Lung (tissue), 12 donors: Measurements from ENCODE around the gene IFT122. TPM values are rescaled to one million over a fixed set of nuclear protein-coding genes. Genes with fewer than 3 reads are reported as not detected.
"Not testable (repeated sequence)": the region's sequence is repeated elsewhere in the genome, so short reads cannot be mapped to it uniquely, and the experiment has no call there.

ENCODE experiments used
- ATAC-seq: fragments of 200-7000 bp; cut with Tn5 transposase; one replicate; pipeline ENCODE4 v1.9.1; 2020; ENCODE audit warnings: moderate number of reproducible peaks; ENCODE audit not compliant: insufficient read depth, low FRiP score
- DNase-seq, 3 donors: peaks; one replicate each; pipeline ENCODE4 v3.0.0-alpha.2; 2013 to 2017
- H3K27ac ChIP-seq, 2 donors: one replicate each; pipeline ENCODE4 v1.5.1; 2013; ENCODE audit warnings: mild to moderate bottlenecking in 2 of 2, moderate library complexity in 2 of 2, control low read depth in 1 of 2, inconsistent platforms in 1 of 2, low read depth in 1 of 2, low read length in 1 of 2
- H3K27me3 ChIP-seq, 3 donors: one replicate each; pipeline ENCODE4 v1.5.1; 2013; ENCODE audit warnings: low read length in 2 of 3; ENCODE audit not compliant: control insufficient read depth in 3 of 3, insufficient read depth in 3 of 3
- H3K36me3 ChIP-seq, 4 donors: one replicate each; pipeline ENCODE4 v1.5.1; 2013; ENCODE audit warnings: low read length in 4 of 4, mild to moderate bottlenecking in 1 of 4, moderate library complexity in 1 of 4; ENCODE audit not compliant: control insufficient read depth in 4 of 4, insufficient read depth in 4 of 4
- H3K4me1 ChIP-seq, 5 donors: one replicate each; pipeline ENCODE4 v1.5.1; 2013; ENCODE audit warnings: low read length in 5 of 5, mild to moderate bottlenecking in 2 of 5, moderate library complexity in 1 of 5; ENCODE audit not compliant: control insufficient read depth in 5 of 5, insufficient read depth in 5 of 5
- H3K4me3 ChIP-seq: one replicate; pipeline ENCODE4 v1.5.1; 2013; ENCODE audit warnings: mild to moderate bottlenecking, control low read depth, moderate library complexity
- H3K9ac ChIP-seq, 2 donors: one replicate each; pipeline ENCODE4 v1.5.1; 2013; ENCODE audit warnings: low read length in 2 of 2, control low read depth in 1 of 2; ENCODE audit not compliant: insufficient read depth in 1 of 2
- H3K9me3 ChIP-seq, 4 donors: one replicate each; pipeline ENCODE4 v1.5.1; 2013; ENCODE audit warnings: low read length in 3 of 4, mild to moderate bottlenecking in 1 of 4, moderate library complexity in 1 of 4; ENCODE audit not compliant: control insufficient read depth in 4 of 4, insufficient read depth in 3 of 4
- CTCF ChIP-seq: IDR thresholded peaks from 2 replicates; pipeline ENCODE4 v1.5.1; 2012; ENCODE audit warnings: mild to moderate bottlenecking; ENCODE audit errors: control extremely low read depth, extremely low read depth
- WGBS, 2 donors: extraction: QIAGEN DNeasy Blood & Tissue Kit; methylation state at CpG; one replicate each; pipeline ENCODE4 v1.1.7; 2013; 5-methylcytosine and 5-hydroxymethylcytosine counted together
- polyA plus RNA-seq, 2 donors: library from polyadenylated mRNA; stranded (reverse); fragments of 200-250 nt; gene quantifications; one replicate each; pipeline ENCODE4 v1.2.1, GENCODE V29; 2013
- total RNA-seq, 2 donors: library from RNA; depleted of rRNA in 1 of 2; stranded (reverse); fragments of >200 nt in 1 of 2; gene quantifications; one replicate each; pipeline ENCODE4 v1.2.1, GENCODE V29; 2014 to 2021
- donor health status: control.
- donor health status: control.
- donor health status: Bipolar disorder and iron deficiency.
- donor health status: healthy.
- donor health status: DM: yes; HTN: yes; CAD: no.

Gene IFT122
- total and polyA plus RNA-seq, 4 donors, result 11.0 to 65.7 (median 31.7) TPM

- peaks cover 0 to 41% (median 4%) of the 10 kb centered on the region in 4 donors for H3K36me3 ChIP-seq
- no peak for TF ChIP-seq CTCF
- peaks cover 0 to 19% (median 1%) of the 10 kb centered on the region in 5 donors for H3K4me1 ChIP-seq
- WGBS, 2 donors, result 96 to 97% methylated on average over 9 of the region's 9 CpGs
- ATAC-seq (no peak), DNase-seq (no peak)
- peaks cover 0 to 4% (median 0%) of the 10 kb centered on the region in 3 donors for H3K27me3 ChIP-seq
- no peak overlapping the region for H3K9ac ChIP-seq
- H3K27ac ChIP-seq, result peak overlapping the region in 1 of 2 donors; percentile 7
- no peaks in the 10 kb centered on the region for H3K9me3 ChIP-seq
- H3K4me3 ChIP-seq, result no peak overlapping the region
Observed at GRCh38 chr3:129491794-129492193, 51.8 kb downstream of the IFT122 start.

GRCh38 chr3:129492691-129493090, 52.7 kb downstream of the IFT122 start:
- Histone ChIP-seq H3K4me1 (peaks cover 0 to 16% (median 10%) of the 10 kb centered on the region in 5 donors), H3K4me3 (no peak overlapping the region), H3K27me3 (peaks cover 0 to 4% (median 0%) of the 10 kb centered on the region in 3 donors), H3K36me3 (peaks cover 0 to 39% (median 4%) of the 10 kb centered on the region in 4 donors), H3K9ac (no peak overlapping the region), H3K9me3 (no peaks in the 10 kb centered on the region), H3K27ac (no peak overlapping the region)
- TF ChIP-seq CTCF, result no peak
- ATAC-seq (no peak), DNase-seq (no peak)
- WGBS, 2 donors, result 91 to 95% methylated on average over 4 of the region's 4 CpGs

GRCh38 chr3:129493206-129493605, 53.2 kb downstream of the IFT122 start:
- ATAC-seq (no peak), DNase-seq (no peak)
- TF ChIP-seq CTCF, result no peak
- Histone ChIP-seq H3K4me1 (peaks cover 0 to 16% (median 11%) of the 10 kb centered on the region in 5 donors), H3K9me3 (no peaks in the 10 kb centered on the region), H3K9ac (no peak overlapping the region), H3K36me3 (peaks cover 0 to 39% (median 4%) of the 10 kb centered on the region in 4 donors), H3K27ac (peak overlapping the region in 1 of 2 donors; percentile 62), H3K4me3 (no peak overlapping the region), H3K27me3 (peaks cover 0 to 4% (median 0%) of the 10 kb centered on the region in 3 donors)
- 81 to 85% methylated on average over 4 of the region's 4 CpGs for WGBS, 2 donors

GRCh38 chr3:129494499-129494898, 54.5 kb downstream of the IFT122 start:
- Histone ChIP-seq H3K27ac (peak overlapping the region; percentile 66 to 69), H3K36me3 (peaks cover 0 to 35% (median 4%) of the 10 kb centered on the region in 4 donors), H3K4me1 (peaks cover 2 to 18% (median 11%) of the 10 kb centered on the region in 5 donors)
- H3K4me3 ChIP-seq, H3K9me3 ChIP-seq, DNase-seq, H3K27me3 ChIP-seq, H3K9ac ChIP-seq, ATAC-seq: not testable (repeated sequence)
- WGBS, 2 donors, result 53 to 74% methylated on average over 5 of the region's 5 CpGs

GRCh38 chr3:129495006-129495639, 55.1 kb downstream of the IFT122 start:
- not testable (repeated sequence) for DNase-seq, H3K4me3 ChIP-seq, H3K9me3 ChIP-seq, H3K27me3 ChIP-seq, H3K9ac ChIP-seq
- Histone ChIP-seq H3K4me1 (peaks cover 2 to 18% (median 11%) of the 10 kb centered on the region in 5 donors), H3K27ac (peak overlapping the region; percentile 69 to 85), H3K36me3 (peaks cover 0 to 39% (median 4%) of the 10 kb centered on the region in 4 donors)
- WGBS, 2 donors, result 67 to 79% methylated on average over 10 of the region's 10 CpGs
- peak; percentile 13 for ATAC-seq

- WGBS, 2 donors, result 62 to 83% methylated on average over 2 of the region's 2 CpGs
- ATAC-seq, H3K27me3 ChIP-seq, H3K4me3 ChIP-seq, H3K9me3 ChIP-seq, H3K9ac ChIP-seq: not testable (repeated sequence)
- peak overlapping the region in 1 of 2 donors; percentile 82 for H3K27ac ChIP-seq
- H3K36me3 ChIP-seq, result peaks cover 0 to 29% (median 12%) of the 10 kb centered on the region in 4 donors
- DNase-seq, result peak in 2 of 3 donors; percentile 42 to 52
- H3K4me1 ChIP-seq, result peaks cover 2 to 24% (median 11%) of the 10 kb centered on the region in 5 donors
Observed at GRCh38 chr3:129497876-129498275, 57.9 kb downstream of the IFT122 start.
